ENCODE results near the gene ITGAE. TPM values are rescaled to one million over a fixed set of nuclear protein-coding genes. Genes with fewer than 3 reads are reported as not detected.
"Not testable (repeated sequence)": the region's sequence is repeated elsewhere in the genome, so short reads cannot be mapped to it uniquely, and the experiment has no call there.

The ITGAE gene
- total RNA-seq, 2 donors from 2014 or later, result 62.1 to 86.3 TPM

GRCh38 chr17:3744014-3744413 lies 57.0 kb downstream of the ITGAE start:
- H3K27me3 Mint-ChIP-seq (ENCODE audit: low read depth), result peaks cover 16% of the 10 kb centered on the region
- ATAC-seq (replicated peaks in 1 of 2), result no peak

GRCh38 chr17:3740611-3741073 lies 60.3 kb downstream of the ITGAE start:
- peaks cover 24% of the 10 kb centered on the region for H3K27me3 Mint-ChIP-seq (ENCODE audit: low read depth)
- H3K4me1 Mint-ChIP-seq (ENCODE audit: low read depth), result peaks cover 41% of the 10 kb centered on the region
- ATAC-seq (replicated peaks in 1 of 2) (peak; percentile 20 to 43), DNase-seq (peak; percentile 35 to 36)
- H3K36me3 Mint-ChIP-seq (ENCODE audit: insufficient read depth in 2 of 2), result no peaks in the 10 kb centered on the region
- H3K9me3 Mint-ChIP-seq, result no peaks in the 10 kb centered on the region
- peak overlapping the region; percentile 68 for H3K27ac Mint-ChIP-seq
- peak overlapping the region; percentile 68 to 80 for H3K4me3 Mint-ChIP-seq

More at GRCh38 chr17:3744014-3744413, 57.0 kb downstream of the ITGAE start:
- Mint-ChIP-seq H3K27ac (no peak overlapping the region), H3K36me3 (ENCODE audit: insufficient read depth in 2 of 2) (no peaks in the 10 kb centered on the region), H3K4me3 (no peak overlapping the region), H3K9me3 (no peaks in the 10 kb centered on the region), H3K4me1 (ENCODE audit: low read depth) (peaks cover 26% of the 10 kb centered on the region)
- DNase-seq, result no peak

- Mint-ChIP-seq H3K4me3 (peak overlapping the region; percentile 61 to 74), H3K9me3 (no peaks in the 10 kb centered on the region), H3K27ac (no peak overlapping the region), H3K27me3 (ENCODE audit: low read depth) (peaks cover 24% of the 10 kb centered on the region), H3K4me1 (ENCODE audit: low read depth) (peaks cover 41% of the 10 kb centered on the region), H3K36me3 (ENCODE audit: insufficient read depth in 2 of 2) (no peaks in the 10 kb centered on the region)
- DNase-seq (no peak), ATAC-seq (replicated peaks in 1 of 2) (no peak)
Measured at GRCh38 chr17:3739422-3740124, 61.4 kb downstream of the ITGAE start.

- DNase-seq, result peak; percentile 77 to 81
- Mint-ChIP-seq H3K27me3 (ENCODE audit: low read depth) (peaks cover 24% of the 10 kb centered on the region), H3K27ac (no peak overlapping the region), H3K36me3 (ENCODE audit: insufficient read depth in 2 of 2) (no peaks in the 10 kb centered on the region), H3K4me3 (peak overlapping the region; percentile 6 to 74), H3K4me1 (ENCODE audit: low read depth) (peaks cover 41% of the 10 kb centered on the region), H3K9me3 (no peaks in the 10 kb centered on the region)
- peak; percentile 88 to 90 for ATAC-seq (replicated peaks in 1 of 2)
Measured at GRCh38 chr17:3738562-3739295, 62.3 kb downstream of the ITGAE start.

DNA sequence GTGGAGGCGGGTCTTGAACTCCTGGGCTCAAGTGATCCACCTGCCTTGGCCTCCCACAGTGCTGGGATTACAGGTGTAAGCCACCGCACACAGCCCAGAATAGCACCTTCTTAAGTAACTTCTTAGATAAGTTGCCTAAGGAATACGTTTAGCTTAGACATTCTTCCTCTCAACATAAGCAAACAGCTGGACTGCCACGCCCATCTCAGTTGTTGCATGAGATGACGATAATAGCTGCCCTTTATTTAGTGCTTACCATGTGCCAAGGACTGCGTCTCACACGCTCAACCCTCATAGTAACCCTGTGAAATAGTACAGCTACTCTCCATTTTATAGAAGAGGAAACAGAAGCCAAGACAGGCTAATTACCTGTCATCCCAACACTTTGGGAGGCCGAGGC lies 65.5 kb downstream of the ITGAE start:
- H3K9me3 Mint-ChIP-seq, result no peaks in the 10 kb centered on the region
- no peak overlapping the region for H3K4me3 Mint-ChIP-seq
- ATAC-seq (replicated peaks in 1 of 2) (no peak), DNase-seq (no peak)
- no peak overlapping the region for H3K27ac Mint-ChIP-seq
- H3K36me3 Mint-ChIP-seq (ENCODE audit: insufficient read depth in 2 of 2), result no peaks in the 10 kb centered on the region
- H3K4me1 Mint-ChIP-seq (ENCODE audit: low read depth), result peaks cover 36% of the 10 kb centered on the region
- peaks cover 24% of the 10 kb centered on the region for H3K27me3 Mint-ChIP-seq (ENCODE audit: low read depth)

DNA sequence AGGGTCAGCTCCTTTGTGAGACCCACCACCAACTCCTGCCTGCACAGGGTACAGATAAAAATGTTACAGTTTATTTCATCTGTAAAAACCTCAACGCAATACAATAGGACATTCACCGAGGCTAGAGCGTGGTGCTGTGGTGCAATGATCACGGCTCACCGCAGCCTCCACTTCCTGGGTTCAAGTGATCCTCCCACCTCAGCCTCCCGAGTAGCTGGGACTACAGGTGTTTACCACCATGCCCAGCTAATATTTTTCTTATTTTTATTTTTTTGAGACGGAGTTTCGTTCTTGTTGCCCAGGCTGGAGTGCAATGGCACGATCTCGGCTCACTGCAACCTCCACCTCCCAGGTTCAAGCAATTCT lies 66.1 kb downstream of the ITGAE start:
- Mint-ChIP-seq H3K4me1 (ENCODE audit: low read depth) (peaks cover 30% of the 10 kb centered on the region), H3K27me3 (ENCODE audit: low read depth) (peaks cover 24% of the 10 kb centered on the region)
- ATAC-seq (replicated peaks in 1 of 2); H3K36me3 Mint-ChIP-seq (ENCODE audit: insufficient read depth in 2 of 2); DNase-seq; H3K9me3 Mint-ChIP-seq; H3K4me3 Mint-ChIP-seq; H3K27ac Mint-ChIP-seq: not testable (repeated sequence)

GRCh38 chr17:3732210-3732621 lies 68.8 kb downstream of the ITGAE start:
- no peak overlapping the region for H3K4me3 Mint-ChIP-seq
- ATAC-seq (replicated peaks in 1 of 2), result no peak
- no peak overlapping the region for H3K27ac Mint-ChIP-seq
- peaks cover 8% of the 10 kb centered on the region for H3K4me1 Mint-ChIP-seq (ENCODE audit: low read depth)
- H3K36me3 Mint-ChIP-seq (ENCODE audit: insufficient read depth in 2 of 2), result peaks cover 2 to 9% of the 10 kb centered on the region in 2 donors
- H3K27me3 Mint-ChIP-seq (ENCODE audit: low read depth), result peaks cover 9% of the 10 kb centered on the region
- H3K9me3 Mint-ChIP-seq, result no peaks in the 10 kb centered on the region
- DNase-seq, result no peak

DNA sequence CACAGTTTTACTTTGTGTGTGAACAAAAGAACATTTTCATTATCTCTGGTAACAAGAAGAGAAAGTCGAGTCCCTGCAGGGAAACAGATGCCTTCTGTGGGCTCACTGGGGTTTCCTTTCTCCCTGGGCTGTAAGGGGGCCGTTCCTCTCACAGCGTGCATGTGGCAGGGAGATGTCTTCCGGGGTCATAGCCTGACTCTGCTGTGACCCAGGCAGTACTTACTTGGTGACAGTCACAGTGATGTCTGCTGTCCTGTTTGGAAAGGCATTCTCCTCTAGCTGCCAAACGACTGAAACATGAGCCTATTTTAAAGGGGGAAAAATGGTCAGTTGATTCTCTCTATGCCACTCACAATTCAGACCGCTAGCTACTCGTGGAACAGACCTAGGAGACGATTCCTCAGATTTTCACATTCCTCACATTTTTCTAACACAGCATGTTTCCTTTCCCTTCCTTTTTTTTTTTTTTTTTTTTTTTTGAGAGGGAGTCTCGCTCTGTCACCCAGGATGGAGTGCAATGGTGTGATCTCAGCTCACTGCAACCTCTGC lies 70.0 kb downstream of the ITGAE start:
- Mint-ChIP-seq H3K36me3 (ENCODE audit: insufficient read depth in 2 of 2) (peaks cover 6 to 16% of the 10 kb centered on the region in 2 donors), H3K4me3 (no peak overlapping the region), H3K4me1 (ENCODE audit: low read depth) (peaks cover 15% of the 10 kb centered on the region), H3K27me3 (ENCODE audit: low read depth) (no peaks in the 10 kb centered on the region), H3K9me3 (no peaks in the 10 kb centered on the region), H3K27ac (no peak overlapping the region)
- ATAC-seq (replicated peaks in 1 of 2), result no peak
- no peak for DNase-seq

GRCh38 chr17:3729881-3730280 lies 71.1 kb downstream of the ITGAE start:
- DNase-seq (no peak), ATAC-seq (replicated peaks in 1 of 2) (no peak)
- no peaks in the 10 kb centered on the region for H3K27me3 Mint-ChIP-seq (ENCODE audit: low read depth)
- no peak overlapping the region for H3K4me3 Mint-ChIP-seq
- peaks cover 9 to 20% of the 10 kb centered on the region in 2 donors for H3K36me3 Mint-ChIP-seq (ENCODE audit: insufficient read depth in 2 of 2)
- H3K9me3 Mint-ChIP-seq, result no peaks in the 10 kb centered on the region
- H3K4me1 Mint-ChIP-seq (ENCODE audit: low read depth), result peaks cover 26% of the 10 kb centered on the region
- no peak overlapping the region for H3K27ac Mint-ChIP-seq

DNA sequence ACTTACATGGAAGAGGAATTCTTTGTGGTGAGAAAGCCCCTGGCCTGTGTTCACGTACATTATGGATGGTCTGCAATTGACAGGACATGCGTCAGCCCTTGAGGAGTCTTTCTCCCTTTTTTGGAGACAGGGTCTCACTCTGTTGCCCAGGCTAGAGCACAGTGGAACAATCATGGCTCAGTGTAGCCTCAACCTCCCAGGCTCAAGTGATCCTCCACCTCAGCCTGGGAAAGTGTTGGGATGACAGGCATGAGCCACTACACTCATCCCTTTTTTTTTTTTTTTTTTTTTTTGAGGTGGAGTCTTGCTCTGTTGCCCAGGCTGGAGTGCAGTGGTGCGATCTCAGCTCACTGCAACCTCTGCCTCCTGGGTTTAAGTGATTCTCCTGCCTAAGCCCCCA lies 72.9 kb downstream of the ITGAE start:
- H3K36me3 Mint-ChIP-seq (ENCODE audit: insufficient read depth in 2 of 2), result peaks cover 13 to 26% of the 10 kb centered on the region in 2 donors
- H3K9me3 Mint-ChIP-seq; H3K27me3 Mint-ChIP-seq (ENCODE audit: low read depth); DNase-seq; H3K4me3 Mint-ChIP-seq; ATAC-seq (replicated peaks in 1 of 2); H3K27ac Mint-ChIP-seq: not testable (repeated sequence)
- H3K4me1 Mint-ChIP-seq (ENCODE audit: low read depth), result peaks cover 33% of the 10 kb centered on the region

- Mint-ChIP-seq H3K36me3 (ENCODE audit: insufficient read depth in 2 of 2) (peaks cover 18 to 31% of the 10 kb centered on the region in 2 donors), H3K27ac (no peak overlapping the region), H3K4me1 (ENCODE audit: low read depth) (peaks cover 42% of the 10 kb centered on the region), H3K27me3 (ENCODE audit: low read depth) (no peaks in the 10 kb centered on the region), H3K4me3 (peak overlapping the region; percentile 28 to 42), H3K9me3 (no peaks in the 10 kb centered on the region)
- DNase-seq, result no peak
- no peak for ATAC-seq (replicated peaks in 1 of 2)
Measured at GRCh38 chr17:3727041-3727440, 73.9 kb downstream of the ITGAE start.

DNA sequence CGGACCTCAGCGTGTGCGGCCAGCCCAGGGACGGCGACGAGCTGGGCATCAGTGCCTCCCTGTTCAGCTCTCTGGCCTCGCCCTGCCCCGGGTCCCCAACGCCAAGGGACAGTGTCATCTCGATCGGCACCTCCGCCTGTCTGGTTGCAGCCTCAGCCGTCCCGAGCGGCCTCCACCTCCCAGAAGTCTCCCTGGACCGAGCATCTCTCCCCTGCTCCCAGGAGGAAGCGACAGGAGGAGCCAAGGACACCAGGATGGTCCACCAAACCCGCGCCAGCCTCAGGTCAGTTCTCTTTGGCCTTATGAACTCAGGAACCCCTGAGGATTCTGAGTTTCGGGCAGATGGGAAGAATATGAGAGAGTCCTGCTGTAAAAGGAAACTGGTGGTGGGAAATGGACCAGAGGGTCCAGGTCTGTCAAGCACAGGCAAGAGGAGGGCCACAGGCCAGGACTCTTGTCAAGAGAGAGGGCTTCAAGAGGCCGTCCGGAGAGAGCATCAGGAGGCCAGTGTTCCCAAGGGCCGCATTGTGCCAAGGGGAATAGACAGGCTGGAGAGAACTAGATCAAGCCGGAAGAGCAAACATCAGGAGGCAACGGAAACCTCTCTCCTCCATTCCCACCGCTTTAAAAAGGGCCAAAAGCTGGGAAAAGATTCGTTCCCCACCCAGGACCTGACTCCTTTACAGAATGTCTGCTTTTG lies 76.5 kb downstream of the ITGAE start:
- Mint-ChIP-seq H3K9me3 (no peaks in the 10 kb centered on the region), H3K4me1 (ENCODE audit: low read depth) (peaks cover 66% of the 10 kb centered on the region), H3K27me3 (ENCODE audit: low read depth) (no peaks in the 10 kb centered on the region), H3K27ac (peak overlapping the region; percentile 87), H3K4me3 (peak overlapping the region; percentile 87 to 94), H3K36me3 (ENCODE audit: insufficient read depth in 2 of 2) (peaks cover 21 to 48% of the 10 kb centered on the region in 2 donors)
- ATAC-seq (replicated peaks in 1 of 2) (no peak), DNase-seq (no peak)
